Measurements from ENCODE around the gene BCAS1.

BCAS1 gene

DNA sequence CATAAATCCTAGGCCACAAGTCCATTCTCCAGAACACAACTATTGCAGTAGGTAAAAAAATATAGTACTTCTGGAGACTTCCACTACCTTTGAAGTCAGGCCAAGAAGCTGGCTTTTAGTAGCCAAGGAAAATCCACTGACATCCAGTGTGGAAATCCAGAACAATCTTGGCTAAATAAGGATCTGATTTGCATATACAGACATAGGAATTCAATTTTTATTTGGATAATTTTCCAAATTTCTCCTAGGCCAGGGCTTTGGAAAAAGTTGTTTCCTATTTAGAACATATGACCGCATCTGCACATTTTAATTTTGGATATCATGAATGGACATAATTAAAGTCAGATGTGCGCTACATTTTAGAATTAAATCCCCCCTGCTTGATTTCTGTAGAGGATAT, 100.2 kb downstream of the BCAS1 start:
- Histone ChIP-seq H4K20me1 (ENCODE audit: insufficient read depth, low read length) (no peaks in the 10 kb centered on the region), H2AFZ (ENCODE audit: low read depth, low read length) (no peak overlapping the region), H3K79me2 (ENCODE audit: insufficient read depth, low read length) (no peaks in the 10 kb centered on the region), H3K4me2 (ENCODE audit: insufficient read depth, low read length) (no peak overlapping the region), H3K27me3 (ENCODE audit: insufficient read depth, low read length, poor library complexity) (peaks cover 22% of the 10 kb centered on the region), H3K4me3 (ENCODE audit: low read depth in 1 of 2, low read length in 2 of 2) (no peak overlapping the region), H3K36me3 (ENCODE audit: insufficient read depth, low read length) (no peaks in the 10 kb centered on the region), H3K4me1 (ENCODE audit: insufficient read depth, low read length) (no peaks in the 10 kb centered on the region), H3K9me3 (ENCODE audit: insufficient read depth, low read length, severe bottlenecking) (no peaks in the 10 kb centered on the region), H3K9ac (ENCODE audit: low read depth, low read length) (no peak overlapping the region), H3K27ac (ENCODE audit: low read length) (no peak overlapping the region)
- DNase-seq (no peak), ATAC-seq (ENCODE audit: insufficient read depth, low read depth) (no peak)
- TF ChIP-seq, protein P1, sequence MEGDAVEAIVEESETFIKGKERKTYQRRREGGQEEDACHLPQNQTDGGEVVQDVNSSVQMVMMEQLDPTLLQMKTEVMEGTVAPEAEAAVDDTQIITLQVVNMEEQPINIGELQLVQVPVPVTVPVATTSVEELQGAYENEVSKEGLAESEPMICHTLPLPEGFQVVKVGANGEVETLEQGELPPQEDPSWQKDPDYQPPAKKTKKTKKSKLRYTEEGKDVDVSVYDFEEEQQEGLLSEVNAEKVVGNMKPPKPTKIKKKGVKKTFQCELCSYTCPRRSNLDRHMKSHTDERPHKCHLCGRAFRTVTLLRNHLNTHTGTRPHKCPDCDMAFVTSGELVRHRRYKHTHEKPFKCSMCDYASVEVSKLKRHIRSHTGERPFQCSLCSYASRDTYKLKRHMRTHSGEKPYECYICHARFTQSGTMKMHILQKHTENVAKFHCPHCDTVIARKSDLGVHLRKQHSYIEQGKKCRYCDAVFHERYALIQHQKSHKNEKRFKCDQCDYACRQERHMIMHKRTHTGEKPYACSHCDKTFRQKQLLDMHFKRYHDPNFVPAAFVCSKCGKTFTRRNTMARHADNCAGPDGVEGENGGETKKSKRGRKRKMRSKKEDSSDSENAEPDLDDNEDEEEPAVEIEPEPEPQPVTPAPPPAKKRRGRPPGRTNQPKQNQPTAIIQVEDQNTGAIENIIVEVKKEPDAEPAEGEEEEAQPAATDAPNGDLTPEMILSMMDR (IDR thresholded peaks at IDR 0.05; ENCODE audit: borderline replicate concordance, extremely low read depth, low read length, poor library complexity, severe bottlenecking), result no peak

DNA sequence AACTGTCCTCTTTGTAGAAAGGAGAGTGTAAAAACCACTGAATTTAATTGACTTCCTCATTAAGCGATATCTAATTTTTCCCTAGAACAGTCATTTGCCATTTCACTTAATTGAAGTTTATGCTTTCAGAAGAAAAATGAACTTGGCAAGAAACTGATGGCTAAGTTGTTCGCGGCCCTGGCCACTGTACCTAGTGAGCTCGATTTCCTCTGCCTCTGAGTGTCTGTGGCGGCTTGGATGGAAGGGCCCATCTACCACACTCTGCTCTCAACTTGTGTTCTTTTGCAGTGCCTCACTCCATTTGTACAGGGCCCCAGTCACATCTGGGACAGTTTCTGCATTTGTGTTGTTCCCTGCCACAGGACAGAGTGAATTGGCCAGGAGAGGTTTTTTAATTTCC, 102.9 kb downstream of the BCAS1 start:
- Histone ChIP-seq H3K4me2 (ENCODE audit: insufficient read depth, low read length) (no peak overlapping the region), H4K20me1 (ENCODE audit: insufficient read depth, low read length) (no peaks in the 10 kb centered on the region), H2AFZ (ENCODE audit: low read depth, low read length) (no peak overlapping the region), H3K79me2 (ENCODE audit: insufficient read depth, low read length) (no peaks in the 10 kb centered on the region), H3K9me3 (ENCODE audit: insufficient read depth, low read length, severe bottlenecking) (no peaks in the 10 kb centered on the region), H3K36me3 (ENCODE audit: insufficient read depth, low read length) (no peaks in the 10 kb centered on the region), H3K9ac (ENCODE audit: low read depth, low read length) (no peak overlapping the region), H3K27ac (ENCODE audit: low read length) (no peak overlapping the region), H3K27me3 (ENCODE audit: insufficient read depth, low read length, poor library complexity) (peaks cover 29% of the 10 kb centered on the region), H3K4me1 (ENCODE audit: insufficient read depth, low read length) (no peaks in the 10 kb centered on the region), H3K4me3 (ENCODE audit: low read depth in 1 of 2, low read length in 2 of 2) (no peak overlapping the region)
- no peak for ATAC-seq (ENCODE audit: insufficient read depth, low read depth)
- TF ChIP-seq, protein P1 (IDR thresholded peaks at IDR 0.05; ENCODE audit: borderline replicate concordance, extremely low read depth, low read length, poor library complexity, severe bottlenecking), result no peak
- no peak for TF ChIP-seq EZH2 (IDR thresholded peaks at IDR 0.05; ENCODE audit: borderline replicate concordance, low read depth, low read length, severe bottlenecking)
- no peak for DNase-seq

DNA sequence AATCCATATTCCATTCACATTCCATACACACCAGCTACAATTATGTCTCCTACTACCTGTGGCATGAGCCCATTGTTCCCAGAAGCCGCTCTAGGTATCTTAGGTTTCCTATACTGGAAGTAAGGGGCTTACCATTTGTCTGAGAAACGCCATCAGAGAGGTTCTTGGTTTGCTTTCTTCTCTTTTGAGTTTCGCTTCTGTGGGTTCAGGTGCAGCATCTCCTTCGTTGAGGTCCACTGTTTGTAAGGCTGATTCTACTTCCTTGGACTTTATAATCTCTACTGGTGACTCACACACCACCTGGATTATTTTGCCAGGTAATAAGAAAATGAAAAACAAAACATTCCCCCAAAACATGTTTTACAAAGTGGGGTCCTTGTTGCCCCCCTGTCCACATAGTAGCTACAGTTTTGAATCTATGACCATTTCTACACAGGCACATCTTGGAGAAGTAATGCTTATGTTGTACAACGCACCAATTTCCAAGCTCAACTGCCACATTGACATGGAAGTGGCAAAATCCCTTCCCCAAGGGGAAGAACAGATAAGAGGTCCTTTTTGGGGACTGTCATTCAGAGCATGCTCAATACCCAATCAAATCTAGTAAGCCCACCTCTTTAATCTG, 103.5 kb downstream of the BCAS1 start:
- no peaks in the 10 kb centered on the region for H3K79me2 ChIP-seq (ENCODE audit: insufficient read depth, low read length)
- no peaks in the 10 kb centered on the region for H3K4me1 ChIP-seq (ENCODE audit: insufficient read depth, low read length)
- H3K9ac ChIP-seq (ENCODE audit: low read depth, low read length), result no peak overlapping the region
- no peaks in the 10 kb centered on the region for H3K36me3 ChIP-seq (ENCODE audit: insufficient read depth, low read length)
- H3K27me3 ChIP-seq (ENCODE audit: insufficient read depth, low read length, poor library complexity), result peaks cover 25% of the 10 kb centered on the region
- DNase-seq (no peak), ATAC-seq (ENCODE audit: insufficient read depth, low read depth) (no peak)
- no peaks in the 10 kb centered on the region for H3K9me3 ChIP-seq (ENCODE audit: insufficient read depth, low read length, severe bottlenecking)
- H3K4me2 ChIP-seq (ENCODE audit: insufficient read depth, low read length), result no peak overlapping the region
- H4K20me1 ChIP-seq (ENCODE audit: insufficient read depth, low read length), result no peaks in the 10 kb centered on the region
- TF ChIP-seq, protein P1 (IDR thresholded peaks at IDR 0.05; ENCODE audit: borderline replicate concordance, extremely low read depth, low read length, poor library complexity, severe bottlenecking), result no peak
- no peak for TF ChIP-seq EZH2 (IDR thresholded peaks at IDR 0.05; ENCODE audit: borderline replicate concordance, low read depth, low read length, severe bottlenecking)
- no peak overlapping the region for H3K27ac ChIP-seq (ENCODE audit: low read length)
- no peak overlapping the region for H3K4me3 ChIP-seq (ENCODE audit: low read depth in 1 of 2, low read length in 2 of 2)
- H2AFZ ChIP-seq (ENCODE audit: low read depth, low read length), result no peak overlapping the region

Data from DND-41 (cell line).